Activated CD8-positive, alpha-beta memory T cell treated with anti-CD3 and anti-CD28 coated beads for 1 hour (primary cell): Measurements from ENCODE around the gene ITSN2.
"Not testable (repeated sequence)": the region's sequence is repeated elsewhere in the genome, so short reads cannot be mapped to it uniquely, and the experiment has no call there.

ENCODE experiments used
- DNase-seq, 2 donors: peaks; one replicate each; pipeline ENCODE4 v3.0.0-alpha.2; 2020; ENCODE audit warnings: low read depth in 1 of 2; ENCODE audit errors: extremely low read depth in 1 of 2

ITSN2 gene

DNA sequence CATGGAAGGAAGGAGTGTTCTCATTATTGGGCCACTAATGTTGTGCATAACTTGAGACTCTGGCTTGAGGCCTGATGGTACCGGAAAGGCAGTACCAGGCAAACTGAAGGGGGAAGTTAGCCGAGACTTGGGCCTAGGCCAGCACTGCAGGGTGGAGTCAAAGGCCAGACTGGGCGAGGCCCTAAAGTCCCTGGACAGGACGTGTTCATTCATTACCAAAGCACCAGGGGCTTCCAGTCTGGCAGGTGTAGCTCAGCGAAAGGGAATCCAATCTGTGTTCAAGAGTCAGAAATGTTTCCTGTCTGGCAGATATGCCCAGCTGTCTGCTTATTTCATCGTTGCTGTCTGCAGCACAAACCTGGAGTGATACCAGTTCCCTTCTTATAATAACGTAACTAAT, 4.7 kb upstream of the ITSN2 start:
- no peak for DNase-seq

DNA sequence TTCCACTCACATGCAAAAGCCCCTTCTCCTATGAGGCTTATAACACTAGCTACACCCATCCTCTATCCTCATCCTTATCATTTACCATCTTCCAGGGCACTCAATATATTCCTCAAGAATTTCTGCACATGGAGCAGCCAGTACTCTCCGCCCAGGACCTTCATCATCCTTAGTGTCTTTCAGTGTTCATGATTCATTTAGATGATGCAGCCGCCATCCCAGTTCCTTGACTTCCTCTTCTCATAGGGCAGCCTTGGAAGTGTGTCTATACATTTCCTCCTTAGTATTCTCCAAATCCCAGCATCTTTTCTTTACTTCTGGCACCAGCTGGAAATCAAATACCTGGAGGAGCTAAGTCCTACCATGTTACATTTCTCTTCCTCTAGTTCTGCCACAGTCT, 3.0 kb upstream of the ITSN2 start:
- DNase-seq = no peak

DNA sequence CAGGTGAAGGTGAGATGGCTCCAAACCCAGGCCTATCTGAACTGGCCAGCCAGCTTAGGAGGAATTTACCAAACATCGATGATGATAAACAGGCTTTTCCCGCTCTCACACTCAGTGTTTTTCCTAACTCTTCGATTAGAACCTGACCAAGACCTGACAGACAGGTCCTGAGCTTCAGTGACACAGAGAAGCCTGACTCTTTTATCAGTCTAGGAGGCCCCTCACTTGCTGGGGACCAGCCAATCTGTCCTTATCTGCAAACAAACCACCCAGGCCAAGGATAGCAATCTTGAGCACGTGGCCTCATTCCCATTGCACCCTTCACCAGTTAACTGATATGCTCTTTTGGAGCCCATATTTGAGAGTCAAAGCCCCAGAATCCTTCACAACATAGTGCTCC, 1.9 kb upstream of the ITSN2 start:
- DNase-seq = no peak

DNA sequence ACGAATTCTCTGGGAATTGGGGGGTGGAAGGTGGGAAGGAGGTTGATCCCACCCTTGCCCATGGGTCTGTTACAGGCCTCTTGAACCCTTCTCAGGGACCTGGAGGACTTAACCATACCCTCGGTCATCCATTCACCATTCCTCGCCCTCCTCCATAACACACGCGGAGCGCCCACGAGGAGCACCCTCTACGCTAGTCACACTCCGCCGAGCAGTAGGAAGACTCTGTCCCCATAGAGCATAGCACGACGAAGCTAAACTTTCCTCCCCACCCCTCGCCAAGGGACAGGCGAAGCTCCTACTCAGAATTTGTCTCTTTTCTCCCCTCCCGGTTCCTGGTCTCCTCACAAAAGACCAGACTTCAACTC, 611 bp upstream of the ITSN2 start:
- DNase-seq = no peak

DNA sequence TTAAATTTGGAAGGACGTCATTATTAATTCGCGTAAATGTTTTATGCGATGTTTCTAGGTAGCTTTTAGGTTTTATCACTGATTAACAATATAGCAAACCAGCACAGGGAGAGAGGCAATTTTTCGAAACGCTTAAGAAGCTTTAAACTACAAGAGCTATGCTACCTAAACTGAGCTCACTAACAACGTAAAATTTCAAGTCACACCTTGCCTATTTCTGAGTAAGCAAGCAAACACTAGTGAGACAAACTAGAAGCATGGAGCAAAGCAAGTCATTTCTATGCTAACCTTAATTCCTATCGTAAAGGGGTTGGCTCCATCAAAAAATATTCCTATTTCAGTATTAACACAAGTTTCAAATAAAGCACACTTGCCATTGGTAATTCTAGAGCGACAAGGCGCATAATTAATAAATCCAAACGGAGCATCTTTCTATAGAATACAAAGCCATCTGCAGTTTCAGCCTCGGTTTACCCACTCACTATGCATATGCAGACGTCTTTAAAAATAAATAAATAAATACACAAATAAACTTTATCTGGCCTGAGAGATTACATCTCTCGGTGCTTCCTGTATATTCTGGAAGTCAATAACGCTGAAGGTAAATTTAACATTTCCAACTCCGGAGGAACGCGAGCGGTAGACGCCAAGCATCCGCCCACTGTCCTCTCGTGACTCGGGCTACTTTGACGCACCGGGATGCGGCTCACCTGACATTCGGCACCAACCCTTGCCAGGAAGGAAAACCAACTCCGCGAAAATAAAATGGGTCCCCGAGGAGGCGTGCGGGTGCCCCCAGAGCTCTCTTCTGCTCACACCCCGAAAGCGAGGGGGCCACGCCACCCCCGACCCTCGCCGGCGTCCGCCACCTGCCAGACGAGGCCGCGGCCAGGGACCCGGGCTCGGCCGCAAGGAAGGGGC, 947 bp downstream of the ITSN2 start:
- DNase-seq = peak in 1 of 2 donors; percentile 24

DNA sequence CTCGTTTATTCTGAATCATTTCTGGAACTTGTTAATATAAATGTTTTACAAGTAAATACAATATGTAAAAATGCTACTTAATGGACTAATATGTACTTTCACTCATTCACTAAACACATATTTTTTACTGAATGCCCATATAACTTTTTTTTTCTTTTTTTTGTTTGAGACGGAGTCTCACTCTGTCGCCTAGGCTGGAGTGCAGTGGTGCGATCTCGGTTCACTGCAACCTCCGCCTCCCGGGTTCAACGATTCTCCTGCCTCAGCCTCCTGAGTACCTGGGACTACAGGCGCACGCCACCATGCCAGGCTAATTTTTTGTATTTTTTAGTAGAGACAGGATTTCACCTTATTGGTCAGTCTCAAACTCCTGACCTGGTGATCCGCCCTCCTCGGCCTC, 2.6 kb downstream of the ITSN2 start:
- DNase-seq = not testable (repeated sequence)

- not testable (repeated sequence) for DNase-seq
These were observed 3.2 kb downstream of the ITSN2 start for GRCh38 chr2:24357115-24357514.

GRCh38 chr2:24354957-24355356, 5.4 kb downstream of the ITSN2 start:
- DNase-seq = no peak

- DNase-seq = no peak
These were observed 5.9 kb downstream of the ITSN2 start for GRCh38 chr2:24354395-24354794.

GRCh38 chr2:24353973-24354372, 6.4 kb downstream of the ITSN2 start:
- no peak for DNase-seq

DNA sequence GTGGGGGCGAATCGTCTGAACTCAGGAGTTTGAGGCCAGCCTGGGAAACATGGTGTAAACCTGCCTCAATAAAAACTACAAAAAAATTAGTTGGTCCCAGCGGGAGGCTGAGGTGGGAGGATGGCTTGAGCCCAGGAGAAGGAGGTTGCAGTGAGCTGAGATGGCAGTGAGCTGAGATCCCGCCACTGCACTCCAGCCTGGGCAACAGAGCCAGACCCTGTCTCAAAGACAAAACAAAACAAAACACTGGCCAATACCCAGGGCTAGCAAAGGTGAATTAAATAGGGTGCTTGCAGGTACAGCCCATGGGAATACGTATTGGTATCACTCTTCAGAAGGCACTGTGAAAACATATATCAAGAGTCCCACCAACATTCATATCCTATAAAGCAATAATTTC, 7.0 kb downstream of the ITSN2 start:
- DNase-seq = no peak

DNA sequence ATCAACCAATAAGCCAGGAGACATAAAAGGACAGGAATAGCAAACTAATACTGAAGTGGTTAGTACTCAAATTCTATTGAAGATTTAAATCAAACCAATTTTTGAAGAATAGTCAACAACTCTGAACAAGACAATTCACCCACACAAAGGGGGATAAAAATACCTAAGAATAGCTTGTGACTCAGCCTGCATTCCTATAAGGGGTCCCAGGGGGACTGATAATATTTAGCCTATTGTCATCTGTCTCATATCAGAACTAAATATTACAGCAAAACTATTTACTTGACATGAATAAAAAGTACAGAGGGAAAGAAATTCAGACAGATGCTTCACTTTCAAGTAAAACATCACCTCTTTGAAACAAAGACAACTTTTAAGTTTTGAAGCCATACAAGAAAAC, 7.7 kb downstream of the ITSN2 start:
- DNase-seq = no peak

DNA sequence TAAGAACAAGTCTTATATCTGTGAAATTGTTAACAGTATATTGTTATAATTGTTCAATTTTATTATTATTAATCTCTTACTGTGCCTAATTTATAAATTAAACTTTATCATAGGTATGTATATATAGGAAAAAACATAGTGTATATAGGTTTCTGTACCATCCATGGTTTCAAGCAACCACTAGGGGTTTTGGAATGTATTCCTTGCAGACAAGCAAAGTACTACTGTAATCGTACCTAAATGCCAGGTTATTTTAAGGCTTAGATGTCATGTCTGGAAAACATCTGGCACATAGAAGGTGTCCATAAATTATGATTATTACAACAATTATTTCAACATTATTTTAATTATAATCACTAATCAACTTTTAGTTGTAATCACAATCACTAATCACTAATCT, 8.4 kb downstream of the ITSN2 start:
- DNase-seq = no peak

DNA sequence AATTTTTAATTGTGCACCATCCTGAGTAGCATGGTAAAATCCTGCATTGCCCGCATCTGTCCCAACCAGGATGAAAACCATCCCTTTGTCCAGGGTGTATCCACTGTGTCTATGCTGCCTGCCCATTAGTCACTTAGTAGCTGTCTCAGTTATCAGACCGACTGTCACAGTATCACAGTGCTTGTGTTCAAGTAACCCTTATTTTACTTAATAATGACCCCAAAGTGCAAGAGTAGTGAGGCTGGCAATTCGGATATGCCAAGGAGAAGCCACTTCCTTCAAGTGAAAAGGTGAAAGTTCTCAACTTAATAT, 8.8 kb downstream of the ITSN2 start:
- DNase-seq = no peak

GRCh38 chr2:24350826-24351626, 9.3 kb downstream of the ITSN2 start:
- DNase-seq = no peak

DNA sequence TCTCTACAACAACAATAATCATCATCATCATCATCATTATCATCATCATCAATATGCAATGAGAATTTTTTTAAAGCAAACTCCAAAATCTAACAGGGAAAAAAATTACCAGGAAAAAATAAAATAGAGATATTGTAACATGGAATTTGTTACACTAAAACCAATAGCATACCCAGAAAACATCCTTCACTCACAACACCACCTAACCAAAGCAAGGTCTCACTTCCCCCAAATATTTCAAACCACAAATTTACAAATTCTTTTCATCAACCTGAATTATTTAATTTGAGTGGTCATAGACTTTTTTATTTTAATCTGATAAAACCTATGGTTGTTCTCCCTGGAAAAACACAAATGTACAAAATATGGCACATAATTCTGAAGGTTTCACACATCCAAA, 11.2 kb downstream of the ITSN2 start:
- DNase-seq = no peak

- no peak for DNase-seq
These were observed 14.4 kb downstream of the ITSN2 start for GRCh38 chr2:24345937-24346336.

DNA sequence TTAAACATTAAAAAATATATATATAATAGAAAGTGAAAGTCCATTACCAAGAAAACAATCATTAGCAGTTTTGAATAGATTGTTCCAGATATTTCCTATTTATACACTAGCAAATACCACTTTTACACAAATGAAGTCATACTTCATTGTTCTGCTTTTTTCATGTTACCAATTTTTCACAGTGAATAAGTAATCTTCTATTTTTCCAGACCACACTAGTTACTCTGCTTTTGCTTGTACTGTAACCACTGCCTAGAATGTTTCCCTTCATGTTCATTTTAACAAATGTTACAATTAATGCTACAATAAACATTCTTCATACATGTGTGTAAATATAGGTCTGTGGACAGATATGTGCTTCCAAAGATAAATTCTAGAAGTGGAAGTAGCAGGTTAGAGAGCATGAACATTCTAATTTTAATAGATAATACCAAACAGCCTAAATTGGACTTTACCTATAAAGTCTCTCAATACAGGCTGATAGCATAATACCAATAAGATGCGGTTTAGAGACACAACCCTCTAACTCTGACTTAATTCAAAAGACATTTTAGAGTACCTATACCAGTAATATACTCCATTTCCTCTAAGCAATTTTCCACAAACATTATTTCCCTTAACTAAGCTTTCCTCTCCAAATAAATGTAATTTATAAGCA, 17.0 kb downstream of the ITSN2 start:
- DNase-seq = no peak

DNA sequence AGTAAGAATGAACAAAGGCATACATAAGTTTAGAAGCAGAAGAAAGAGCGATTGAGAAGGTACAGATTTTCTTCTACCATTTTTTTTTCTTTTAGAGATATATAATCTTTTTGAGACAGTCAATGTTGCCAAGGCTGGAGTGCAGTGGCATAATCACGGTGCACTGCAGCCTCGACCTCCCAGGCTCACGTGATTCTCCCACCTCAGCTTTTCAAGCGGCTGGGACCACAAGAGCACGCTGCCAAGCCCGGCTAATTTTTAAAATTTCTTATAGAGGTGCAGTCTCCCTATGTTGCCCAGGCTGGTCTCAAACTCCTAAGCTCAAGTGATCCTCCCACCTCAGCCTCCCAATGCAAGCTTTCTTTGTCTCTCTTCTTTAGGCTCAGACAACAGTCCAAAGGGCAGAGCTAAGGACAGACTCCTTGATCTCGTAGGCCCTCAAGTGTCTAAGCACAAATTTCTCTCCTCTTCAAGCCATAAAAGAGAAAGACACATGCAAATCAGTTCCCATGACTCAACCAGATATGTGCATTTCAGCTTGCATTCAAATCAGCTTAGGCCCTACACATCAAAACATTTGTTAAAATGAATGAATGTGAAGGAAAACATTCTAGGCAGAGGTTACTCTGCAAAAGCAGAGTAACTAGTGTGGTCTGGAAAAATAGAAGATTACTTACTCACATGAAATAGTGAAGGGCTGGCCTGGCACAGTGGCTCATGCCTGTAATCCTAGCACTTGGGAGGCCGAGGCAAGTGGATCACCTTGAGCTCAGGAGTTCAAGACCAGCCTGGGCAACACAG, 18.0 kb downstream of the ITSN2 start:
- no peak for DNase-seq

DNA sequence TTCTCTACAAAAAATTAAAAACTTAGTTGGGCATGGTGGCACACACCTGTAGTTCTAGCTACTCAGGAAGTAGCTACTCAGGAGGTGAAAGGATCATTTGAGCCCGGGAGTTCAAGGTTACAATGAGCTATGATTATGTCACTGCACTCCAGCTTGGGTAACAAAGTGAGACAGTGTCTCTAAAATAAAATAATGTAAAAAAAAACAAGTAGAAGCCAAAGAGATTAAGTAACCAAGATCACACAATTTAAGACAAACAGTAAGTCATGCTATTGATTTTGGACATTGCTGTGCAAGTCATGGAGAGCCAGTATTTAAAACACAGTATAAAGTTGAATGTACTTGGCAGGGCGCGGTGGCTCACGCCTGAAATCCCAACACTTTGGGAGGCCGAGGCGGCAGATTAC, 20.5 kb downstream of the ITSN2 start:
- DNase-seq = no peak

GRCh38 chr2:24339098-24339497, 21.2 kb downstream of the ITSN2 start:
- DNase-seq = not testable (repeated sequence)
